Activated CD4-positive, alpha-beta T cell treated with anti-CD3 and anti-CD28 coated beads for 36 hours (primary cell): ENCODE results near the gene CLIC5. TPM values are rescaled to one million over a fixed set of nuclear protein-coding genes. Genes with fewer than 3 reads are reported as not detected.
A peak's percentile ranks its signal among the peaks of the same experiment; 100 is the strongest.

ENCODE experiments used
- ATAC-seq: fragments of 200-7000 bp; cut with Tn5 transposase; one replicate; pipeline ENCODE4 v1.10.0; 2021; ENCODE audit warnings: mild to moderate bottlenecking, moderate library complexity
- CTCF ChIA-PET: fragments of 350-600 bp; sonication (Branson Sonifier 250); formaldehyde crosslinking; loops from one replicate; lab custom pipeline; 2021; ENCODE audit warnings: antibody characterized with exemption; lab: Charles Lee
- POLR2A ChIA-PET: fragments of 350-600 bp; sonication (Branson Sonifier 250); formaldehyde crosslinking; loops from one replicate; lab custom pipeline; 2021; ENCODE audit warnings: antibody characterized with exemption, inconsistent platforms; lab: Charles Lee
- DNase-seq: peaks from one replicate; pipeline ENCODE4 v3.0.0-alpha.2; 2020
- H3K27ac Mint-ChIP-seq: one replicate; pipeline ENCODE4 v1.8.0; 2021; ENCODE audit warnings: mixed read lengths
- H3K27me3 Mint-ChIP-seq: one replicate; pipeline ENCODE4 v1.8.0; 2021; ENCODE audit warnings: mixed read lengths
- H3K36me3 Mint-ChIP-seq: one replicate; pipeline ENCODE4 v1.8.0; 2021; ENCODE audit warnings: low read depth, mixed read lengths
- H3K4me1 Mint-ChIP-seq: one replicate; pipeline ENCODE4 v1.8.0; 2021; ENCODE audit warnings: mixed read lengths
- H3K4me3 Mint-ChIP-seq: one replicate; pipeline ENCODE4 v1.8.0; 2021; ENCODE audit warnings: mild to moderate bottlenecking, moderate library complexity, mixed read lengths
- H3K9me3 Mint-ChIP-seq: one replicate; pipeline ENCODE4 v1.8.0; 2021; ENCODE audit warnings: low read depth, mixed read lengths
- intact Hi-C, 2 experiments: fragments of 100-400 bp; cut with DNase I in 1 of 2; cut with micrococcal nuclease in 1 of 2; formaldehyde crosslinking; loops; one replicate each; pipeline versions ENCODE4 v1.14.2 to v1.15.1; 2022 to 2024; cut with DNase I, micrococcal nuclease
- total RNA-seq, 2 experiments: library from RNA; stranded (reverse); gene quantifications; one replicate each; pipeline ENCODE4 v1.2.3, GENCODE V29; 2021

CLIC5 gene
- total RNA-seq, 2 experiments from 2014 or later = 2.2 to 3.7 TPM

DNA sequence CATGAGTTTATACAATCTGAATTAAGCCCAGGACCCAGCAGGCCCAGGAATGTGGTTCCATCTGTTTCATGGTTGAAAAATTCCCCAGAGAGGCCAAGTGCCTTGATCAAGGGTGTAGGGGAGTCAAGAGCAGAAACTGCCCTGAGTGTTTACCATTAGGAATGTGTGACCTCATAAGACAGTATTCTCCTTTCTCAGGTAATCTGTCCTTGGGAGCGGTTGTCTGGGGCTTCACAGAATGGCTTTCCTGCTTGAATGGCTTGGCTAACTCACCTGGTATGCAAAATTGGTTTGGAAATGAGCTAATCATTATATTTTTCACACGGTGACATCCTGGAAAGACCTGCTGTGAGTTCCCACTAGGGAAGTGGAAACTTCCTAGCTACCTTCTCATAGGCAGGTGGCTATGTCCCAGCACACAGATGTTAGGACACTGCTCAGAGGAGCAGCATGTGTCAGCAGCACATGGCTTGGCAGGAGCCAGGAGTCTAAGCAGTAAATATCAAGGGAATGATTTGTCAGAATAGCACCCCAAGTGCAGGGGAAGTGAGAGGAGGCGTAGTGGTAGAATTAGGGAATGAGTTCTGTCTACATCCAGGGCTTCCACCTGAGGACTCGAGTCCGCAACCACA is 17.7 kb downstream of the CLIC5 start:
- ATAC-seq (no peak), DNase-seq (no peak)
- no peaks in the 10 kb centered on the region for H3K36me3 Mint-ChIP-seq
- ChIA-PET CTCF (no interaction called here), POLR2A (no interaction called here)
- H3K9me3 Mint-ChIP-seq = no peaks in the 10 kb centered on the region
- intact Hi-C loops = no loop called here
- H3K27ac Mint-ChIP-seq = no peak overlapping the region
- no peak overlapping the region for H3K4me3 Mint-ChIP-seq
- H3K4me1 Mint-ChIP-seq = no peaks in the 10 kb centered on the region
- no peaks in the 10 kb centered on the region for H3K27me3 Mint-ChIP-seq

DNA sequence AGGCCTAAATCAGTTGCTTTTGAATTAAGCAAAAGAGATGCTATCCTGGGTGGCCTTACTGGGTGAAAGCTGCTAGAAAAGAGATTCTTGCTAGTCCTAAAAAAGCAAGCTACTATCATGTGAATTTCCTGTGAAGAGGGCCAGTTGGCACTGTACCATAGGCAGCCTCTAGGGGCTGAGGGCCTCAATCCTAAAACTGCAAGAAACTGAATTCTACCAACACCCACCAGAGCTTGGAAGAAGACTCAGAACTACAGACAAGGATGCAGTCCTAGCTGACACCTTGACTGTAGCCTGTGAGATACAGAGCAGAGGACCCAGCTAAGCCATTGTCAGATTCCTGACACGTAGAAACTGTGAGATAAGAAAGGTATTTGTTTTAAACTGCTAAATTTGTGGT is 24.5 kb downstream of the CLIC5 start:
- H3K4me3 Mint-ChIP-seq = no peak overlapping the region
- no peak for ATAC-seq
- intact Hi-C loops = no loop called here
- no peaks in the 10 kb centered on the region for H3K27me3 Mint-ChIP-seq
- no peak for DNase-seq
- ChIA-PET CTCF (interaction anchor here (0.5 to 1.5 kb wide), 3 partner anchors 19 to 60 kb away, joined by 3 to 5 read pairs (median 4); no protein-coding TSS in a partner anchor), POLR2A (no interaction called here)
- no peaks in the 10 kb centered on the region for H3K9me3 Mint-ChIP-seq
- H3K4me1 Mint-ChIP-seq = peaks cover 3% of the 10 kb centered on the region
- H3K27ac Mint-ChIP-seq = no peak overlapping the region
- H3K36me3 Mint-ChIP-seq = no peaks in the 10 kb centered on the region

DNA sequence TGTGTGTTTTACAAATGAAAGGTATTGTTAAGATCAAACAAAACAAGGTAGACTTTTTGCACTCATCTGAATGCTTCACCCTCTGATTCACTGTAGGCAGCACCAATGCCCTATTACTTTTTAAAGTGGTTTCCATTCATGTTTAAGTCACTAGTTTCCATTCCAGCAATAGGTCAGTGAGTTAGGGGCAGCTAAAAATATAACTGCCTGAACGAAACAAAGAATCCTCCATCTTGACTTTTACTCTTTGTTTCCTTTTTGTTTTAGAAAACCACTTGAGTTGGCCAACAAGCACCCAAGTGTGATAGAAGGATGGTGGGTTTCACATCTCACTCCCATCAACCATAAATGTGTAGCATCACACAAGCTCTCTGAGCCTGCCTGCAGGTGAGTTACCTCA is 25.5 kb downstream of the CLIC5 start:
- Mint-ChIP-seq H3K27ac (no peak overlapping the region), H3K36me3 (no peaks in the 10 kb centered on the region), H3K4me1 (peaks cover 3% of the 10 kb centered on the region), H3K4me3 (no peak overlapping the region), H3K27me3 (no peaks in the 10 kb centered on the region), H3K9me3 (no peaks in the 10 kb centered on the region)
- DNase-seq = no peak
- POLR2A ChIA-PET = no interaction called here
- intact Hi-C loops = no loop called here
- peak; percentile 61 for ATAC-seq
- CTCF ChIA-PET = interaction anchor here (0.7 to 1.5 kb wide), 4 partner anchors 9 to 59 kb away, joined by 3 to 4 read pairs (median 4); no protein-coding TSS in a partner anchor

DNA sequence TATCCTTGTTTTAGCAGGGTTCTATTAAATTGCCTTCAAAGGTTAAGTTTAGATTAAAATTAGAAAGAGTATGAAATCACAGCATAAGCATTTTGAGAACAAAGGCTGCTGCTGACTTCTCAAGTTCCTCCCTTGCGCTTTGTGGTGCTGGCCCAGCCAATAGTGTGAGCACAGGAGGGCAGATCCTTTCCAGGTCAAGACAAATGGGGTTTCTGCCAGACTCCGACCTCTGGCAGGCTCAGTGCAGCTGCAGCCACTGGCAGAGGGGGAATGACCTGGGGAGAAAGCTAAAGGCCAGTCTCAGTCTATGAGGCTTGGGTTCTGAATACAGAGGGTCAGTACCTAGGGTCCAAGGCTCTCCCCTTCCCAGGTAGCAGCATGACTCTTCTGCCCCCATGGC is 27.0 kb downstream of the CLIC5 start:
- no peaks in the 10 kb centered on the region for H3K36me3 Mint-ChIP-seq
- no peak for DNase-seq
- POLR2A ChIA-PET = no interaction called here

GRCh38 chr6:45987856-45988255 is 27.8 kb downstream of the CLIC5 start:
- no peak for ATAC-seq
- no peaks in the 10 kb centered on the region for H3K36me3 Mint-ChIP-seq
- no peaks in the 10 kb centered on the region for H3K9me3 Mint-ChIP-seq
- H3K27me3 Mint-ChIP-seq = no peaks in the 10 kb centered on the region
- intact Hi-C loops = no loop called here
- ChIA-PET POLR2A (no interaction called here), CTCF (no interaction called here)
- peaks cover 3% of the 10 kb centered on the region for H3K4me1 Mint-ChIP-seq
- no peak for DNase-seq
- no peak overlapping the region for H3K4me3 Mint-ChIP-seq
- no peak overlapping the region for H3K27ac Mint-ChIP-seq

More for the DNA sequence above, 27.0 kb downstream of the CLIC5 start:
- H3K27ac Mint-ChIP-seq = no peak overlapping the region
- no peaks in the 10 kb centered on the region for H3K9me3 Mint-ChIP-seq
- peaks cover 3% of the 10 kb centered on the region for H3K4me1 Mint-ChIP-seq
- intact Hi-C loops = no loop called here
- no peak overlapping the region for H3K4me3 Mint-ChIP-seq
- no peaks in the 10 kb centered on the region for H3K27me3 Mint-ChIP-seq
- ATAC-seq = no peak
- CTCF ChIA-PET = no interaction called here

GRCh38 chr6:45986746-45987274 is 28.9 kb downstream of the CLIC5 start:
- H3K27ac Mint-ChIP-seq = no peak overlapping the region
- H3K27me3 Mint-ChIP-seq = no peaks in the 10 kb centered on the region
- H3K4me3 Mint-ChIP-seq = no peak overlapping the region
- POLR2A ChIA-PET = no interaction called here
- no peaks in the 10 kb centered on the region for H3K36me3 Mint-ChIP-seq
- DNase-seq (no peak), ATAC-seq (no peak)
- no peaks in the 10 kb centered on the region for H3K9me3 Mint-ChIP-seq
- peaks cover 3% of the 10 kb centered on the region for H3K4me1 Mint-ChIP-seq
- CTCF ChIA-PET = interaction anchor here (1.5 kb wide), 1 partner anchor 56 kb away, joined by 4 read pairs; no protein-coding TSS in a partner anchor
- intact Hi-C loops = no loop called here

DNA sequence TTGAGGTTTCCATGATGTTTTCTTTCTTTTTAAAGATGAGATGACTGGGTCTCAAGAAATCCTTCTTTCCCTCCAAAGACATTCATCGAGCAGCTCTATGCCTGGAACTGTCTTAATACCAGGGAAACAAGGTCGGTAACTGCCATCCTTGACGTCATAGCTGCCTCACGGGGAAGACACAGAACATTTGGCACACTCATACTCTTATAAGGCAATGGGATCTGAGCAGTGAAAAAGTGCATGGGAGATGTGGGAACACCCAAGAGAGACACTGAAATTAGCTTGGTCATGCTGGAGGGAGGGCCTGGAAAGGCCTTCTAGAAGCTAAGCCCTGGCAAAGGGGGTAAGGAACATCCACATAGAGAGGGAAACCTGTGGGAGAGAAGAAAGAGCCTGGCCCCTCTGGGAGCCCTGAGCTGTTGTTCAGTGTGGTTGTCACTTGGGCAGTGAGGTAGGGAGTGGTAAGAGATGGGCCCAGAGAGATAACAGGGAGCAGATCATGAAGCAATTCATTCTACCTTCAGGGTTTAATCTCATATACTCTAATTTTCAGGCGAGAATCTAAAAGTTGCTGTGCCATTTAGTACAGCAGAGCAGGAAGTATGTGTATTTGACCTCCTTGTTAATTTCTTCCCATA is 30.8 kb downstream of the CLIC5 start:
- intact Hi-C loops = no loop called here
- DNase-seq = no peak
- POLR2A ChIA-PET = no interaction called here
- CTCF ChIA-PET = interaction anchor here (0.6 kb wide), 1 partner anchor 106 kb away, joined by 3 read pairs; no protein-coding TSS in a partner anchor
- Mint-ChIP-seq H3K36me3 (no peaks in the 10 kb centered on the region), H3K4me3 (no peak overlapping the region), H3K27ac (no peak overlapping the region), H3K9me3 (no peaks in the 10 kb centered on the region), H3K27me3 (no peaks in the 10 kb centered on the region), H3K4me1 (no peaks in the 10 kb centered on the region)
- ATAC-seq = no peak

GRCh38 chr6:45984347-45984746 is 31.3 kb downstream of the CLIC5 start:
- intact Hi-C loops = no loop called here

GRCh38 chr6:45983062-45983461 is 32.6 kb downstream of the CLIC5 start:
- DNase-seq = no peak
- Mint-ChIP-seq H3K4me1 (no peaks in the 10 kb centered on the region), H3K27me3 (no peaks in the 10 kb centered on the region), H3K9me3 (no peaks in the 10 kb centered on the region), H3K27ac (no peak overlapping the region), H3K36me3 (no peaks in the 10 kb centered on the region), H3K4me3 (no peak overlapping the region)
- ATAC-seq = no peak
- POLR2A ChIA-PET = no interaction called here
- intact Hi-C loops = no loop called here
- CTCF ChIA-PET = no interaction called here

More at GRCh38 chr6:45984347-45984746, 31.3 kb downstream of the CLIC5 start:
- Mint-ChIP-seq H3K4me3 (no peak overlapping the region), H3K27me3 (no peaks in the 10 kb centered on the region), H3K36me3 (no peaks in the 10 kb centered on the region), H3K4me1 (no peaks in the 10 kb centered on the region), H3K27ac (no peak overlapping the region), H3K9me3 (no peaks in the 10 kb centered on the region)
- CTCF ChIA-PET = interaction anchor here (0.6 kb wide), 1 partner anchor 106 kb away, joined by 3 read pairs; no protein-coding TSS in a partner anchor
- DNase-seq = no peak
- POLR2A ChIA-PET = no interaction called here
- ATAC-seq = no peak

DNA sequence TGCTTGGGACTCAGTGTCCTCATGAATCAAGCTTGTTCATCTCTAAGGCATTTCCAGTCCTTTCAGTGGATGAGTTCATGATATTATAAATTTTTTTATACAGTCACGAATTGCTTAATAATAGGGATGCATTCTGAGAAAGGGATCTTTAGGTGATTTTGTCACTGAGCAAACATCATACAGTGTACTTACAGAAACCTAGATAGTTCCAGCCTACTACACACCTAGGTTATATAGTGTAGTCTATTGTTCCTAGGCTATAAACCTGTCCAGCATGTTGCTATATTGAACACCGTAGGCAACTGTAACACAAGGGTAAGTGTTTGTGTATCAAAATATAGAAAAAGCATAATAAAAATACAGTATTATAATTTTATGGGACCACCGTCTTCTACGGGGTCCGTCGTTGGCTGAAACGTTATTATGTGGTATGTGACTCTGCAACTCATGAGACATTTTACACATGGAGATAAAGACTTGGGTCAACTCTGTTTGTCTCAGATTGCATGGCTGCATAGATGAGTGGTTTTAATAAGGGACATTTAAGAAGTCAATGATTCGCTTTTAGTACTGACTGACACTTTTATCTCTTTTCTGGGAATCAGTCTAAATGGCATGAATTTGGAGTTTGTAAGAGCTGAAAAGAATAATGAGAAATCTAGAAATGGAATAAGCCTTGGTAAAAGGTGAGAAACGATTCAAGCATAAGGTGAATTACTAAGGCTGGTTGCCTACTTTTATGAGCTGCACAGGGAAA is 33.2 kb downstream of the CLIC5 start:
- Mint-ChIP-seq H3K36me3 (no peaks in the 10 kb centered on the region), H3K4me1 (no peaks in the 10 kb centered on the region), H3K27me3 (no peaks in the 10 kb centered on the region), H3K4me3 (no peak overlapping the region), H3K9me3 (no peaks in the 10 kb centered on the region), H3K27ac (no peak overlapping the region)
- ChIA-PET POLR2A (no interaction called here), CTCF (no interaction called here)
- intact Hi-C loops = no loop called here
- ATAC-seq (no peak), DNase-seq (no peak)

GRCh38 chr6:45981046-45981445 is 34.6 kb downstream of the CLIC5 start:
- DNase-seq (no peak), ATAC-seq (no peak)
- no peaks in the 10 kb centered on the region for H3K9me3 Mint-ChIP-seq
- no peaks in the 10 kb centered on the region for H3K36me3 Mint-ChIP-seq
- no peak overlapping the region for H3K4me3 Mint-ChIP-seq
- no peak overlapping the region for H3K27ac Mint-ChIP-seq
- ChIA-PET POLR2A (interaction anchor here (0.6 kb wide), 1 partner anchor 56 kb away, joined by 4 read pairs; no protein-coding TSS in a partner anchor), CTCF (interaction anchor here (1.0 kb wide), 1 partner anchor 9 kb away, joined by 4 read pairs; no protein-coding TSS in a partner anchor)
- intact Hi-C loops = no loop called here
- H3K4me1 Mint-ChIP-seq = no peaks in the 10 kb centered on the region
- no peaks in the 10 kb centered on the region for H3K27me3 Mint-ChIP-seq
